ENCODE data around the gene CA10. TPM values are rescaled to one million over a fixed set of nuclear protein-coding genes. Genes with fewer than 3 reads are reported as not detected.

The CA10 gene
- polyA plus RNA-seq, 1 donor (not counting 4 experiments of a cell fraction or from before 2014, with no cell fraction given), result 2.9 TPM

GRCh38 chr17:51646539-51646938 lies 512.0 kb downstream of the CA10 start:
- Histone ChIP-seq H4K20me1 (ENCODE audit: control insufficient read depth, extremely low read depth, insufficient read depth, low read length) (no peaks in the 10 kb centered on the region), H3K27me3 (ENCODE audit: control insufficient read depth, extremely low read depth, insufficient read depth, low read length) (no peaks in the 10 kb centered on the region), H3K9me3 (ENCODE audit: control insufficient read depth, low read depth, low read length) (no peaks in the 10 kb centered on the region), H3K4me2 (ENCODE audit: control insufficient read depth, extremely low read depth, insufficient read depth, low read depth, low read length) (no peak overlapping the region), H3K79me2 (ENCODE audit: control insufficient read depth, insufficient read depth, low read length) (no peaks in the 10 kb centered on the region), H3K36me3 (ENCODE audit: control insufficient read depth in 2 of 2, extremely low read depth in 1 of 2, insufficient read depth in 2 of 2, low read length in 2 of 2) (no peaks in the 10 kb centered on the region), H3K9me1 (ENCODE audit: control insufficient read depth, extremely low read depth, insufficient read depth, low read length) (no peaks in the 10 kb centered on the region), H3K4me1 (ENCODE audit: control insufficient read depth, extremely low read depth, insufficient read depth, low read length) (no peaks in the 10 kb centered on the region), H3K9ac (ENCODE audit: control insufficient read depth, extremely low read depth, insufficient read depth, low read length) (no peak overlapping the region), H2AFZ (ENCODE audit: control insufficient read depth, low read length) (no peak overlapping the region), H3K4me3 (ENCODE audit: control insufficient read depth in 2 of 3, extremely low read depth in 1 of 3, insufficient read depth in 2 of 3, low read depth in 1 of 3, low read length in 3 of 3) (no peak overlapping the region), H3K27ac (ENCODE audit: control insufficient read depth, insufficient read depth, low read length) (no peak overlapping the region)
- no peak for TF ChIP-seq EZH2 (IDR thresholded peaks at IDR 0.05; ENCODE audit: low read length)
- no peak for TF ChIP-seq CTCF (optimal IDR thresholded peaks at IDR 0.05 in 1 of 3, IDR thresholded peaks at IDR 0.05 in 1 of 3, conservative IDR thresholded peaks at IDR 0.05 in 1 of 3; ENCODE audit: extremely low read depth in 1 of 3, insufficient read depth in 2 of 3, low read length in 3 of 3)
- no peak for DNase-seq (ENCODE audit: low read depth, low spot score)
- dilution Hi-C loops (cut with MboI; ENCODE audit: extremely low pct_ligation_motif_present, low sequenced_read_pairs), result no loop called here
- no peak for FAIRE-seq

GRCh38 chr17:51645056-51645455 lies 513.5 kb downstream of the CA10 start:
- Histone ChIP-seq H3K27ac (ENCODE audit: control insufficient read depth, insufficient read depth, low read length) (no peak overlapping the region), H3K4me3 (ENCODE audit: control insufficient read depth in 2 of 3, extremely low read depth in 1 of 3, insufficient read depth in 2 of 3, low read depth in 1 of 3, low read length in 3 of 3) (no peak overlapping the region), H2AFZ (ENCODE audit: control insufficient read depth, low read length) (no peak overlapping the region), H3K27me3 (ENCODE audit: control insufficient read depth, extremely low read depth, insufficient read depth, low read length) (no peaks in the 10 kb centered on the region), H3K36me3 (ENCODE audit: control insufficient read depth in 2 of 2, extremely low read depth in 1 of 2, insufficient read depth in 2 of 2, low read length in 2 of 2) (no peaks in the 10 kb centered on the region), H3K79me2 (ENCODE audit: control insufficient read depth, insufficient read depth, low read length) (no peaks in the 10 kb centered on the region), H3K4me1 (ENCODE audit: control insufficient read depth, extremely low read depth, insufficient read depth, low read length) (no peaks in the 10 kb centered on the region), H3K4me2 (ENCODE audit: control insufficient read depth, extremely low read depth, insufficient read depth, low read depth, low read length) (no peak overlapping the region), H3K9me1 (ENCODE audit: control insufficient read depth, extremely low read depth, insufficient read depth, low read length) (no peaks in the 10 kb centered on the region), H3K9me3 (ENCODE audit: control insufficient read depth, low read depth, low read length) (no peaks in the 10 kb centered on the region), H3K9ac (ENCODE audit: control insufficient read depth, extremely low read depth, insufficient read depth, low read length) (no peak overlapping the region), H4K20me1 (ENCODE audit: control insufficient read depth, extremely low read depth, insufficient read depth, low read length) (no peaks in the 10 kb centered on the region)
- no peak for FAIRE-seq
- DNase-seq (ENCODE audit: low read depth, low spot score), result no peak
- TF ChIP-seq EZH2 (IDR thresholded peaks at IDR 0.05; ENCODE audit: low read length) (no peak), CTCF (optimal IDR thresholded peaks at IDR 0.05 in 1 of 3, IDR thresholded peaks at IDR 0.05 in 1 of 3, conservative IDR thresholded peaks at IDR 0.05 in 1 of 3; ENCODE audit: extremely low read depth in 1 of 3, insufficient read depth in 2 of 3, low read length in 3 of 3) (no peak)
- dilution Hi-C loops (cut with MboI; ENCODE audit: extremely low pct_ligation_motif_present, low sequenced_read_pairs), result no loop called here

Data from keratinocyte (primary cell).